ENCODE measurements around the gene ALX3.

GRCh38 chr1:110039641-110040040 lies 30.8 kb downstream of the ALX3 start:
- TF ChIP-seq CTCF (IDR thresholded peaks at IDR 0.05) (no peak), POLR2A (IDR thresholded peaks at IDR 0.05) (no peak)
